Right cardiac atrium (tissue), 5 donors: ENCODE measurements around the gene LTO1. TPM values are rescaled to one million over a fixed set of nuclear protein-coding genes. Genes with fewer than 3 reads are reported as not detected.

Experiments used
- ATAC-seq, 2 donors: fragments of 200-7000 bp; cut with Tn5 transposase; one replicate each; pipeline versions ENCODE4 v1.8.0 to v1.9.1; 2020; ENCODE audit warnings: moderate library complexity in 2 of 2, mild to moderate bottlenecking in 1 of 2
- DNase-seq, 3 donors: peaks; one replicate each; pipeline ENCODE4 v3.0.0-alpha.2; 2020
- H3K27ac ChIP-seq: one replicate; pipeline ENCODE4 v1.5.1; 2013; ENCODE audit warnings: mild to moderate bottlenecking, low read length, control low read depth, moderate library complexity
- H3K27me3 ChIP-seq: one replicate; pipeline ENCODE4 v1.6.1; 2013; ENCODE audit not compliant: control insufficient read depth, insufficient read depth
- H3K4me1 ChIP-seq: one replicate; pipeline ENCODE4 v1.6.1; 2013; ENCODE audit warnings: low read length; ENCODE audit not compliant: control insufficient read depth, insufficient read depth
- H3K4me3 ChIP-seq: one replicate; pipeline ENCODE4 v1.5.1; 2013; ENCODE audit warnings: low read length, control low read depth
- H3K9me3 ChIP-seq: one replicate; pipeline ENCODE4 v1.6.1; 2013; ENCODE audit warnings: low read length; ENCODE audit not compliant: control insufficient read depth
- WGBS: extraction: QIAGEN DNeasy Blood & Tissue Kit; methylation state at CpG from one replicate; pipeline ENCODE4 v1.1.7; 2013; 5-methylcytosine and 5-hydroxymethylcytosine counted together
- intact Hi-C, 4 donors: fragments of 100-400 bp; cut with DNase I; formaldehyde crosslinking; loops; one replicate each; pipeline versions ENCODE4 v1.11.0 to v1.14.0; 2022 to 2023
- polyA plus RNA-seq: library from polyadenylated mRNA; stranded (reverse); fragments of 200-250 nt; gene quantifications from one replicate; pipeline ENCODE4 v1.2.3, GENCODE V29; 2013
- total RNA-seq, 4 donors: library from RNA; stranded (reverse); fragmentation: NEBNext Ultra II Directional; extraction: Animal tissue kit (Norgen Biotek cat#: 25700); gene quantifications; one replicate each; pipeline ENCODE4 v1.2.1, GENCODE V29; 2021
- donor health status: healthy with polysubstance abuse.
- donor health status: DM: no; HTN: yes; CAD: no.
- donor health status: DM: no; HTN: no; CAD: no.
- donor health status: DM: no; HTN: yes; CAD: no; lungs with severe emphysema.
- donor health status: DM: yes; HTN: yes; CAD: no.

LTO1 gene
- total and polyA plus RNA-seq, 5 donors: 8.7 to 13.6 (median 10.5) TPM

GRCh38 chr11:69638941-69639681, 36.0 kb downstream of the LTO1 start:
- peak; percentile 93 to 96 (median 95) for DNase-seq
- Histone ChIP-seq H3K4me1 (no peaks in the 10 kb centered on the region), H3K4me3 (peak overlapping the region; percentile 36), H3K27ac (peak overlapping the region; percentile 62), H3K27me3 (no peaks in the 10 kb centered on the region), H3K9me3 (no peaks in the 10 kb centered on the region)
- intact Hi-C loops: loop anchor here in 3 of 4 donors (10.0 kb wide), 3 partner anchors 144 to 344 kb away; partner anchors contain the start of gene MYEOV (in 1 of the 3)
- peak; percentile 66 to 75 for ATAC-seq
- WGBS: 1% methylated on average over 64 of the region's 64 CpGs

DNA sequence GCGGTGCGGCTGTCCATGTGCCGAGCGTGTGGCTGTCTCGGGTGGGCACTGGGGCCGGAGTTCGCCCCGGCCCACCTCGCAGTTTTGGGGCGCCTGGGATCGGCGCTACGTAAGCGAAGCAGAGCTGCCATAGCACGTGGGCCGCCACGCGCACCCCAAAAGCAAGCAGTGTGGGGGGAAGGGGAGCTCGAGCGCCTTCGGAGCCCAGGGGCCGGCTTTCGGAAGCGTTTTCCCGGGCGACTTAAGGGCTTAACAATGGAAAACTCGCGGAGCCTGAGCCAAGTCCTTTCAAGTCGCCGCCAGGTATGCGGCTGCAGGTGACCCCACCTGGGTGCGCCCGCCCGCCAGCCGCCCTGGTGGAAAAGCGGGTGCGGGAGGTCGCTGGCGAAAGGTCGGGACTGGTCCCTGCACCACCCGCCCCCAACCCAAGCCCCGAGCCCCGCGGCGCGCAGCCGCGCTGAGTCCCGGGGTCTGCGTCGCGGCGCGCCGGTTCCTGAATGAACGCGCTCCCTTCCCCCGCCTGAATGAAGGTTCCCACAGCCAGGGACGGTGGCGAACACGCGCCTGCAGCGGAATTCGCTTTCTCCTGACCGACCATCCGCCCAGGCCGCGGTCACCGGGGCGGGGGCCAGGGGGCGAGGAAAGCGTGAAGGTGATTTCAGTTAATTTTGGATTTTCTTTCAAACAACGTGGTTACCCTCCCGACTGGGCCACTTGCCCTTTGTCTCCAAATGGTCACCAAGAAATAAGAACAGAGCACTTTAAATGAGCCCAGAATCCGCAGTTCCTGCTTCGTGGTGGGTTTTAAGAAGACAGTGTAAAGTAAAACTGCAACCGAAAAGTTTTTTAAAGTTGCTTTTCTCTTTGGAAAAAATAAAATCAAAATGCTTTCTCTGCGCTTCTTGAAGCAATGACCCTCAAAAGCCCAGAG, 36.9 kb downstream of the LTO1 start:
- ATAC-seq: peak in 1 of 2 donors; percentile 8
- H3K4me3 ChIP-seq: peak overlapping the region; percentile 36
- H3K4me1 ChIP-seq: no peaks in the 10 kb centered on the region

GRCh38 chr11:69637198-69637940, 37.8 kb downstream of the LTO1 start:
- Histone ChIP-seq H3K4me3 (peak overlapping the region; percentile 13), H3K9me3 (no peaks in the 10 kb centered on the region), H3K27me3 (no peaks in the 10 kb centered on the region), H3K27ac (no peak overlapping the region), H3K4me1 (no peaks in the 10 kb centered on the region)
- WGBS: 21% methylated on average over 67 of the region's 67 CpGs
- DNase-seq: no peak
- ATAC-seq: peak in 1 of 2 donors; percentile 1
- intact Hi-C loops: loop anchor here in 3 of 4 donors (10.0 kb wide), 3 partner anchors 143 to 343 kb away; partner anchors contain the start of gene MYEOV (in 1 of the 3)

More for the DNA sequence above, 36.9 kb downstream of the LTO1 start:
- H3K27ac ChIP-seq: peak overlapping the region; percentile 19
- H3K27me3 ChIP-seq: no peaks in the 10 kb centered on the region
- DNase-seq: peak; percentile 54 to 82 (median 82)
- no peaks in the 10 kb centered on the region for H3K9me3 ChIP-seq
- 3% methylated on average over 78 of the region's 78 CpGs for WGBS
- intact Hi-C loops: loop anchor here in 3 of 4 donors (10.0 kb wide), 3 partner anchors 143 to 343 kb away; partner anchors contain the start of gene MYEOV (in 1 of the 3)

DNA sequence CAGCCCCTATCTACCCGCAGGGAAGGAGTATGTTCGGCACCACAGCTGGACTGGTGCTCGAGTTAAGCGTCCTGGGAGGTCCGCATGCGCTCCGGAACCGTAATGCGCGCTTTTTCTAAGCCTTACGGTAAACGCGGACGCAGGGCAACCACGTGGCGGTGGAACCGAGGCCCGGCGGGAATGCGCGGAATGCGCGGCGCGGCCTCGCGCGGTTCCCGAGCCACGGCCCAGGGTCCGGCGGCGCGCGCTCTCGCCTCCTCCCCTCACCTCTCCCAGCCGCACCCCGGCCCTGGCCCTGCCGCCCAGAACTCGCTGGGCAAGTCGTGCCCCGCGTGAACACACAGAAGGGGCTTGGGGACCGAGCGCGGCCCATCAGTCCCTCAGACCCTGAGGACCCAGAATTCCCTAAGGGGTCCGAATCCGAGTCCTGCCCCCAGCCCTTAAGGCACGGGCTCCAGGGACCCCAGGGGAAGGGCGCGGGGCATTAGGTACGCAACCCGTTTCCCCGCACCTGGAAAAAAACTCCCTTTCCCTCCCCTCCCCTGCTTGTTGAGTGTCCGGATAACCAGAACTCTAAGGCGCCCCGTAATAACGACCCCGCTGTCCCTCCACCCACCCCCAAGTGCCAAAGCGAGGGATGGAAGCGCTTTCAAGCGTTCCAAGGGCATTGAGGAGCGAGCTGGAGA, 38.5 kb downstream of the LTO1 start:
- Histone ChIP-seq H3K4me1 (no peaks in the 10 kb centered on the region), H3K27ac (no peak overlapping the region), H3K4me3 (peak overlapping the region; percentile 13), H3K9me3 (no peaks in the 10 kb centered on the region), H3K27me3 (no peaks in the 10 kb centered on the region)
- WGBS: 3% methylated on average over 63 of the region's 63 CpGs
- DNase-seq: peak; percentile 80 to 90 (median 89)
- peak; percentile 55 to 64 for ATAC-seq
- intact Hi-C loops: loop anchor here in 3 of 4 donors (10.0 kb wide), 3 partner anchors 142 to 342 kb away; partner anchors contain the start of gene MYEOV (in 1 of the 3)

DNA sequence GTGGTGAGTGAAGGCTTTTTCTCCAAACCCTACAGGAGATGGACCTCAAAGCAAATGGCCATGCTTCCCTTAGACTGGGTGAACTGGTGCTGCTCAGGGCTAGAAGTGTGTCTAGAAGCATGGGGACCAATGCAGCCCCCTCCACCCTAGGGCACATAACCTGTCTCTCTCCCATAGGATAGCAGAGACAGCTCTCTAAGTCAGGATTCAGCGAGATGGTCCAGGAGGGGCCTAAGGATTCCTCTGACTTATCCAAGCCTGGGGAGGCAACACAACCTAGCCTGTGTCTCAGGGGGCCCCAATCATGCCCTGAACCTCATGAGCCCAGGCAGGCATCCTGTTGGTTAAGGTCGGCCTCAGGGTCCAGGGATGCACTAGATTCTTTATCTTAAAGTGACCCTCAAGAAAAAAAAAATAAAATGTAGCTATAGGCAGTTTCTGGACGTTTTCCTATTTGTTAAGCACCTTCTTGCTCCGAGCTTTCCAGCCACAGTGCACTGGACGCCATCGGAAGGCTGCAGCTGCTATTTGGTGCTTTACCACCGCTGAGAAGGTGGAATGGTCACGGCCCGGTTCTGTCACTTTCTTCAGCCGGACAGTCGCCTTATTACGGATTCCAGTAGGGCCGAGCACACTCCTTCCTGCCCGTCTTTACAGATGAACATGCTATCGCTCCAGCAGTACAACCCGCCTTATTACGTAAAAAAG, 39.2 kb downstream of the LTO1 start:
- H3K4me1 ChIP-seq: no peaks in the 10 kb centered on the region
- 17% methylated on average over 17 of the region's 17 CpGs for WGBS
- no peak for ATAC-seq
- peak in 1 of 3 donors; percentile 55 for DNase-seq
- H3K27me3 ChIP-seq: no peaks in the 10 kb centered on the region
- H3K9me3 ChIP-seq: no peaks in the 10 kb centered on the region
- H3K4me3 ChIP-seq: peak overlapping the region; percentile 13
- no peak overlapping the region for H3K27ac ChIP-seq
- intact Hi-C loops: loop anchor here in 3 of 4 donors (10.0 kb wide), 3 partner anchors 141 to 341 kb away; partner anchors contain the start of gene MYEOV (in 1 of the 3)

DNA sequence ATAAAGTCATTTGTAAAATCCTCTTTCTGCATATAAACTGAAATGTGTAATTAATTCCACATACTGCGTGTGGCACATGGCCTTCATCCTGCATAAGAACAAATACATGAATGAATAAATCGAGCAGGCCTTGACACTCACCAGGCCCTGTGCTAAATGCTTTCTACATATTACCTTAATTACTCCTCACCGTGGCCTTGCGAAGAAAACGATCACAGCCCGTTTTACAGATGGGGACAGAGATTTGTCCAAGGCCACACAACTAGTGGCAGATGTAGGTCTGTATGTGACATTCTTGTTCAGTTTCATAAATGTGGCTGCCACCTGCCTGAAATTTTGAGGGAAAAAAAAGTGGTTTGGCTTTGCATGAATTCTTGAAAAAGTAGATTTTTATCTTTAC, 40.0 kb downstream of the LTO1 start:
- Histone ChIP-seq H3K9me3 (no peaks in the 10 kb centered on the region), H3K4me3 (no peak overlapping the region), H3K27ac (no peak overlapping the region), H3K27me3 (no peaks in the 10 kb centered on the region), H3K4me1 (no peaks in the 10 kb centered on the region)
- intact Hi-C loops: loop anchor here in 3 of 4 donors (10.0 kb wide), 3 partner anchors 140 to 340 kb away; partner anchors contain the start of gene MYEOV (in 1 of the 3)
- DNase-seq (no peak), ATAC-seq (no peak)
- WGBS: 89% methylated on average over 6 of the region's 6 CpGs

- 64% methylated on average over 7 of the region's 7 CpGs for WGBS
- H3K27ac ChIP-seq: no peak overlapping the region
Measured at GRCh38 chr11:69634590-69634989, 40.6 kb downstream of the LTO1 start.

GRCh38 chr11:69634069-69634468, 41.1 kb downstream of the LTO1 start:
- no peaks in the 10 kb centered on the region for H3K27me3 ChIP-seq
- no peaks in the 10 kb centered on the region for H3K4me1 ChIP-seq
- no peak overlapping the region for H3K27ac ChIP-seq
- ATAC-seq (no peak), DNase-seq (peak in 1 of 3 donors; percentile 25)
- 76% methylated on average over 6 of the region's 6 CpGs for WGBS
- H3K4me3 ChIP-seq: no peak overlapping the region
- no peaks in the 10 kb centered on the region for H3K9me3 ChIP-seq
- intact Hi-C loops: loop anchor here in 3 of 4 donors (10.0 kb wide), 3 partner anchors 139 to 339 kb away; partner anchors contain the start of gene MYEOV (in 1 of the 3)

More at GRCh38 chr11:69634590-69634989, 40.6 kb downstream of the LTO1 start:
- Histone ChIP-seq H3K27me3 (no peaks in the 10 kb centered on the region), H3K4me3 (no peak overlapping the region), H3K9me3 (no peaks in the 10 kb centered on the region), H3K4me1 (no peaks in the 10 kb centered on the region)
- ATAC-seq (no peak), DNase-seq (peak in 1 of 3 donors; percentile 46)
- intact Hi-C loops: loop anchor here in 3 of 4 donors (10.0 kb wide), 3 partner anchors 140 to 340 kb away; partner anchors contain the start of gene MYEOV (in 1 of the 3)

GRCh38 chr11:69632900-69633299, 42.3 kb downstream of the LTO1 start:
- Histone ChIP-seq H3K9me3 (no peaks in the 10 kb centered on the region), H3K4me3 (no peak overlapping the region), H3K27me3 (no peaks in the 10 kb centered on the region), H3K27ac (no peak overlapping the region), H3K4me1 (no peaks in the 10 kb centered on the region)
- ATAC-seq (no peak), DNase-seq (no peak)
- WGBS: 93% methylated on average over 4 of the region's 4 CpGs
- intact Hi-C loops: loop anchor here in 3 of 4 donors (10.0 kb wide), 3 partner anchors 138 to 338 kb away; partner anchors contain the start of gene MYEOV (in 1 of the 3)
